DND-41 (cell line): ENCODE measurements around the gene LAMTOR3.

ENCODE experiments used
- CTCF ChIP-seq: IDR thresholded peaks from 2 replicates; pipeline ENCODE4 v1.5.1; 2012; ENCODE audit warnings: borderline replicate concordance, low read length, moderate library complexity, mild to moderate bottlenecking; ENCODE audit not compliant: poor library complexity, severe bottlenecking; ENCODE audit errors: extremely low read depth
- EZH2 ChIP-seq: IDR thresholded peaks from 3 replicates; pipeline ENCODE4 v1.6.1; 2012; ENCODE audit warnings: borderline replicate concordance, low read depth, mild to moderate bottlenecking, moderate library complexity, low read length, inconsistent platforms; ENCODE audit not compliant: severe bottlenecking

GRCh38 chr4:99861120-99861905 lies 32.9 kb downstream of the LAMTOR3 start:
- no peak for TF ChIP-seq EZH2
- TF ChIP-seq CTCF: no peak
